Endothelial cell of umbilical vein (primary cell): ENCODE results near the gene ACER3. TPM values are rescaled to one million over a fixed set of nuclear protein-coding genes. Genes with fewer than 3 reads are reported as not detected.

ENCODE experiments used
- BruUV-seq: library from RNA; stranded (reverse); fragments of 400-500 nt; replicated peaks from 2 replicates; lab custom pipeline; 2021; lab: Mats Ljungman, UMichigan
- CTCF ChIA-PET: fragments of 300-600, 350-600 bp; sonication (Branson Sonifier 250); formaldehyde crosslinking; loops from one replicate; lab custom pipeline; 2021; ENCODE audit warnings: antibody characterized with exemption, inconsistent platforms; lab: Charles Lee
- POLR2A ChIA-PET: fragments of 300-600, 350-600 bp; sonication (Branson Sonifier 250); formaldehyde crosslinking; loops from one replicate; lab custom pipeline; 2021; ENCODE audit warnings: antibody characterized with exemption, inconsistent platforms; lab: Charles Lee
- DNase-seq: peaks from one replicate; pipeline ENCODE4 v3.0.0-alpha.2; 2011; ENCODE audit warnings: low read depth, low spot score
- FAIRE-seq: peaks from 2 replicates; lab custom pipeline; 2011; peaks lifted over from hg19 to GRCh38; lab: Jason Lieb, UNC
- H2AFZ ChIP-seq: 2 replicates; pipeline ENCODE4 v1.6.0; 2012; ENCODE audit warnings: low read depth, low read length, control low read depth, inconsistent platforms
- H3K27ac ChIP-seq: 2 replicates; pipeline ENCODE4 v1.5.1; 2011; ENCODE audit warnings: low read depth, mild to moderate bottlenecking, control low read depth, low read length, moderate library complexity; ENCODE audit not compliant: insufficient read depth
- H3K27me3 ChIP-seq, 2 experiments: 2 replicates each; pipeline versions ENCODE4 v1.6.0 to v1.6.1; 2011; ENCODE audit warnings: low read length in 2 of 2, mixed read lengths in 1 of 2; ENCODE audit not compliant: control insufficient read depth in 2 of 2, insufficient read depth in 2 of 2
- H3K36me3 ChIP-seq, 2 experiments: 2 replicates in 1 of 2; 3 replicates in 1 of 2; pipeline ENCODE4 v1.5.1; 2011; ENCODE audit warnings: low read length in 2 of 2, mild to moderate bottlenecking in 1 of 2, moderate library complexity in 1 of 2; ENCODE audit not compliant: control insufficient read depth in 2 of 2, insufficient read depth in 2 of 2; ENCODE audit errors: extremely low read depth in 1 of 2
- H3K4me1 ChIP-seq: 3 replicates; pipeline ENCODE4 v1.5.1; 2011; ENCODE audit warnings: mild to moderate bottlenecking, low read length; ENCODE audit not compliant: control insufficient read depth, insufficient read depth; ENCODE audit errors: extremely low read depth
- H3K4me2 ChIP-seq: 2 replicates; pipeline ENCODE4 v1.6.1; 2011; ENCODE audit warnings: low read length, control low read depth, mixed read lengths; ENCODE audit not compliant: insufficient read depth
- H3K4me3 ChIP-seq, 3 experiments: fragments of 200-600 bp in 1 of 3; sonication (generic), shearing (Covaris generic) in 1 of 3; replicated peaks in 1 of 3; 2 replicates each; pipeline ENCODE4 v1.5.1; 2011 to 2016; ENCODE audit warnings: control low read depth in 3 of 3, low read length in 3 of 3, mild to moderate bottlenecking in 2 of 3, inconsistent platforms in 1 of 3, low read depth in 1 of 3, moderate library complexity in 1 of 3; ENCODE audit not compliant: insufficient read depth in 1 of 3
- H3K79me2 ChIP-seq: 2 replicates; pipeline ENCODE4 v1.6.0; 2012; ENCODE audit warnings: low read length, inconsistent platforms; ENCODE audit not compliant: control insufficient read depth, insufficient read depth
- H3K9ac ChIP-seq: replicated peaks from 2 replicates; pipeline ENCODE3; 2011; ENCODE audit warnings: low read length, control low read depth; ENCODE audit not compliant: insufficient read depth; ENCODE audit errors: extremely low read depth
- H3K9me1 ChIP-seq: replicated peaks from 3 replicates; pipeline ENCODE4 v1.6.0; 2011; ENCODE audit warnings: mild to moderate bottlenecking, low read length; ENCODE audit not compliant: control insufficient read depth, insufficient read depth; ENCODE audit errors: extremely low read depth
- H3K9me3 ChIP-seq: replicated peaks from 2 replicates; pipeline ENCODE4 v1.5.1; 2012; ENCODE audit warnings: low read length, inconsistent platforms; ENCODE audit not compliant: control insufficient read depth, insufficient read depth
- H4K20me1 ChIP-seq: replicated peaks from 2 replicates; pipeline ENCODE3; 2011; ENCODE audit warnings: mild to moderate bottlenecking, low read length; ENCODE audit not compliant: control insufficient read depth, insufficient read depth; ENCODE audit errors: extremely low read depth
- CTCF ChIP-seq, 2 donors: IDR thresholded peaks; 1 replicate in 1 of 2; 2 replicates in 1 of 2; pipeline ENCODE4 v1.5.1; 2011; ENCODE audit warnings: low read length in 2 of 2, mild to moderate bottlenecking in 2 of 2, moderate library complexity in 2 of 2, control low read depth in 1 of 2, inconsistent platforms in 1 of 2, low read depth in 1 of 2; ENCODE audit not compliant: insufficient read depth in 1 of 2; ENCODE audit errors: extremely low read depth in 1 of 2
- EZH2 ChIP-seq: IDR thresholded peaks from 2 replicates; pipeline ENCODE4 v1.6.1; 2012; ENCODE audit warnings: borderline replicate concordance, low read depth, mild to moderate bottlenecking, moderate library complexity, low read length, inconsistent platforms; ENCODE audit not compliant: severe bottlenecking
- FOS ChIP-seq: IDR thresholded peaks from 2 replicates; pipeline ENCODE4 v1.6.1; 2011; ENCODE audit warnings: mild to moderate bottlenecking, low read length, moderate library complexity, borderline replicate concordance; ENCODE audit not compliant: insufficient read depth
- GATA2 ChIP-seq: IDR thresholded peaks from 2 replicates; pipeline ENCODE4 v1.7.0; 2011; ENCODE audit warnings: low read depth, mild to moderate bottlenecking, moderate library complexity, mixed read lengths, low read length; ENCODE audit not compliant: insufficient read length, insufficient read depth
- JUN ChIP-seq: IDR thresholded peaks from 2 replicates; pipeline ENCODE4 v1.6.1; 2011; ENCODE audit warnings: borderline replicate concordance, low read depth; ENCODE audit not compliant: insufficient read length, insufficient read depth
- MAX ChIP-seq: IDR thresholded peaks from 2 replicates; pipeline ENCODE4 v1.6.1; 2011; ENCODE audit not compliant: insufficient read depth, insufficient read length
- POLR2A ChIP-seq: IDR thresholded peaks from 2 replicates; pipeline ENCODE4 v1.6.1; 2012; ENCODE audit warnings: low read depth, mild to moderate bottlenecking, control low read depth, low read length
- POLR2AphosphoS5 ChIP-seq: IDR thresholded peaks from 2 replicates; pipeline ENCODE4 v1.6.1; 2012; ENCODE audit warnings: low read depth, mild to moderate bottlenecking, control low read depth, low read length, moderate library complexity; ENCODE audit not compliant: insufficient read depth
- dilution Hi-C: fragments of 300-500 bp; cut with MboI; formaldehyde crosslinking; loops from one replicate; pipeline ENCODE4 v1.15.0; 2019; ENCODE audit warnings: low sequenced_read_pairs; ENCODE audit not compliant: extremely low pct_ligation_motif_present
- intact Hi-C: fragments of 100-400 bp; cut with micrococcal nuclease; formaldehyde crosslinking; loops from one replicate; pipeline ENCODE4 v1.10.0; 2022
- polyA plus RNA-seq, 4 experiments: library from polyadenylated mRNA; depleted of rRNA in 3 of 4; stranded (reverse) in 3 of 4; unstranded in 1 of 4; fragments of >200 nt; gene quantifications; 2 replicates each; pipeline versions ENCODE4 v1.2.1 to v1.2.3, GENCODE V29; 2011 to 2012; ENCODE audit warnings: missing spikeins in 1 of 4
- total RNA-seq: library from RNA; stranded (reverse); gene quantifications from 2 replicates; pipeline ENCODE4 v1.2.3, GENCODE V29; 2021

ACER3 gene
- total and polyA plus RNA-seq, 2 donors (not counting 3 experiments of a cell fraction or from before 2014, with no cell fraction given), result 9.9 to 31.6 TPM

- H3K4me3 ChIP-seq, result no peak overlapping the region
- peak; percentile 61 for FAIRE-seq
These were observed 159.4 kb downstream of the ACER3 start for GRCh38 chr11:77019976-77020595.

More at GRCh38 chr11:77019976-77020595, 159.4 kb downstream of the ACER3 start:
- Histone ChIP-seq H2AFZ (no peak overlapping the region), H3K4me1 (peaks cover 20% of the 10 kb centered on the region), H4K20me1 (no peaks in the 10 kb centered on the region), H3K9me3 (no peaks in the 10 kb centered on the region), H3K9ac (no peak overlapping the region), H3K27ac (no peak overlapping the region), H3K4me2 (peak overlapping the region; percentile 52), H3K9me1 (peaks cover 3% of the 10 kb centered on the region), H3K79me2 (no peaks in the 10 kb centered on the region), H3K36me3 (no peaks in the 10 kb centered on the region), H3K27me3 (no peaks in the 10 kb centered on the region)
- ChIA-PET CTCF (interaction anchor here (1.1 to 2.2 kb wide), 2 partner anchors 40 to 100 kb away, joined by 3 to 14 read pairs; no protein-coding TSS in a partner anchor), POLR2A (no interaction called here)
- dilution Hi-C loops (no loop called here), intact Hi-C loops (no loop called here)
- TF ChIP-seq FOS (peak; percentile 83), POLR2AphosphoS5 (peak; percentile 69), POLR2A (no peak), MAX (no peak), EZH2 (no peak), CTCF (IDR thresholded peaks at IDR 0.05; ENCODE audit: extremely low read depth in 1 of 2, insufficient read depth in 1 of 2, low read depth in 1 of 2, low read length in 2 of 2) (no peak), JUN (peak; percentile 65), GATA2 (peak; percentile 31)
- DNase-seq, result peak; percentile 77
- no TSS peak for BruUV-seq
